Erythroblast (primary cell): Measurements from ENCODE around the gene KIFC3.

Experiments used
- GATA1 ChIP-seq: IDR thresholded peaks from 2 replicates; pipeline ENCODE4 v1.6.1; 2011; ENCODE audit warnings: low read depth, mild to moderate bottlenecking, control low read depth, low read length, moderate library complexity
- POLR2A ChIP-seq: IDR thresholded peaks from 2 replicates; pipeline ENCODE4 v1.6.1; 2011; ENCODE audit warnings: mild to moderate bottlenecking, low read length

DNA sequence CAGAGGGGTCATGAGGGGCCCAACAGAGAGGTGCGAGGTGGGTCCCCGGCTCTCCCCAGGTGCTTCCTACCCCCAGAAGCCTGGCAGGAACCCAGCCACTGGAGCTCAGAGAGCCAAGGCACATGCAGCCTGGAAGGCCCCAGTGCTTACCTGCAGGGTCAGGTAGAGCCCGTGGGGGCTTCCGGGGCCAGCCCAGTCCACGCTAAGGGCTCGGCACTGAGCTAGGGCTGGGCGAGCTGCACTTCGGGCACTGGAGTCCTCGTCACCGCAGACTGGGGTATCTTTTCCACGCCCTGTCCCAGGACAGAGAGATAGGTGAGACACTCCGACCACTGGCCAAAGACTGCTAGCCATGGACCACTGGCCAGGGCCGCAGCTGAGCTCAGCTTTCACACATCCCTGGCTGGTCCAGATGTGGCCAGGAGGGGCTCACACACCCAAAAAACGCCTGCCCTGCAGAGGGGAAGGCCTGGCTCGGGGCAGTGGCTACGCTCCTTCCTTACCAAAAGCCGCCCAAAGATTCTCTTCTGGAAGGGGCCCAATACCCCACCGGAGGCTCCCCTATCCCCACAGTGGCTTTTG lies 7.4 kb downstream of the KIFC3 start:
- TF ChIP-seq POLR2A (no peak), GATA1 (no peak)
